ENCODE measurements around the gene CCR8. TPM values are rescaled to one million over a fixed set of nuclear protein-coding genes. Genes with fewer than 3 reads are reported as not detected.

The CCR8 gene
- total RNA-seq, 1 experiment from 2014 or later: not detected

- Mint-ChIP-seq H3K27ac (ENCODE audit: unreplicated experiment) (no peak overlapping the region), H3K9me3 (ENCODE audit: low read depth, unreplicated experiment) (peaks cover 3% of the 10 kb centered on the region), H3K4me3 (ENCODE audit: low read depth, unreplicated experiment) (no peak overlapping the region), H3K27me3 (ENCODE audit: unreplicated experiment) (no peaks in the 10 kb centered on the region), H3K36me3 (ENCODE audit: insufficient read depth, unreplicated experiment) (no peaks in the 10 kb centered on the region), H3K4me1 (ENCODE audit: low read depth, unreplicated experiment) (peaks cover under 1% of the 10 kb centered on the region)
- no peak for DNase-seq
- no peak for TF ChIP-seq CTCF (IDR thresholded peaks at IDR 0.05; ENCODE audit: unreplicated experiment)
- BruUV-seq (replicated peaks): no TSS peak
- CTCF ChIA-PET: no interaction called here
- intact Hi-C loops (cut with micrococcal nuclease; ENCODE audit: unreplicated experiment): no loop called here
These were observed 1.7 kb upstream of the CCR8 start for GRCh38 chr3:39327746-39328349.

GRCh38 chr3:39330824-39331223 is 1.3 kb downstream of the CCR8 start:
- no peak overlapping the region for H3K27ac Mint-ChIP-seq (ENCODE audit: unreplicated experiment)
- no peak for TF ChIP-seq CTCF (IDR thresholded peaks at IDR 0.05; ENCODE audit: unreplicated experiment)
- H3K27me3 Mint-ChIP-seq (ENCODE audit: unreplicated experiment): no peaks in the 10 kb centered on the region
- intact Hi-C loops (cut with micrococcal nuclease; ENCODE audit: unreplicated experiment): loop anchor here (5.0 kb wide), 1 partner anchor 51 kb away; the partner anchor contains the start of gene SLC25A38
- BruUV-seq (replicated peaks): no TSS peak
- no peaks in the 10 kb centered on the region for H3K36me3 Mint-ChIP-seq (ENCODE audit: insufficient read depth, unreplicated experiment)
- no peak for DNase-seq
- H3K9me3 Mint-ChIP-seq (ENCODE audit: low read depth, unreplicated experiment): peaks cover 3% of the 10 kb centered on the region
- no peak overlapping the region for H3K4me3 Mint-ChIP-seq (ENCODE audit: low read depth, unreplicated experiment)
- H3K4me1 Mint-ChIP-seq (ENCODE audit: low read depth, unreplicated experiment): peaks cover 9% of the 10 kb centered on the region
- CTCF ChIA-PET: no interaction called here

GRCh38 chr3:39332525-39332924 is 3.0 kb downstream of the CCR8 start:
- H3K9me3 Mint-ChIP-seq (ENCODE audit: low read depth, unreplicated experiment): no peaks in the 10 kb centered on the region
- no TSS peak for BruUV-seq (replicated peaks)
- CTCF ChIA-PET: no interaction called here
- no peak for TF ChIP-seq CTCF (IDR thresholded peaks at IDR 0.05; ENCODE audit: unreplicated experiment)
- no peaks in the 10 kb centered on the region for H3K27me3 Mint-ChIP-seq (ENCODE audit: unreplicated experiment)
- DNase-seq: no peak
- no peaks in the 10 kb centered on the region for H3K36me3 Mint-ChIP-seq (ENCODE audit: insufficient read depth, unreplicated experiment)
- H3K27ac Mint-ChIP-seq (ENCODE audit: unreplicated experiment): no peak overlapping the region
- intact Hi-C loops (cut with micrococcal nuclease; ENCODE audit: unreplicated experiment): loop anchor here (5.0 kb wide), 1 partner anchor 50 kb away; the partner anchor contains the start of gene SLC25A38
- no peak overlapping the region for H3K4me3 Mint-ChIP-seq (ENCODE audit: low read depth, unreplicated experiment)
- peaks cover 9% of the 10 kb centered on the region for H3K4me1 Mint-ChIP-seq (ENCODE audit: low read depth, unreplicated experiment)

GRCh38 chr3:39333607-39334006 is 4.1 kb downstream of the CCR8 start:
- H3K36me3 Mint-ChIP-seq (ENCODE audit: insufficient read depth, unreplicated experiment): no peaks in the 10 kb centered on the region
- intact Hi-C loops (cut with micrococcal nuclease; ENCODE audit: unreplicated experiment): loop anchor here (5.0 kb wide), 1 partner anchor 49 kb away; the partner anchor contains the start of gene SLC25A38
- no peak for DNase-seq
- peaks cover 9% of the 10 kb centered on the region for H3K4me1 Mint-ChIP-seq (ENCODE audit: low read depth, unreplicated experiment)
- no peaks in the 10 kb centered on the region for H3K9me3 Mint-ChIP-seq (ENCODE audit: low read depth, unreplicated experiment)
- H3K27ac Mint-ChIP-seq (ENCODE audit: unreplicated experiment): no peak overlapping the region
- H3K27me3 Mint-ChIP-seq (ENCODE audit: unreplicated experiment): no peaks in the 10 kb centered on the region
- TF ChIP-seq CTCF (IDR thresholded peaks at IDR 0.05; ENCODE audit: unreplicated experiment): no peak
- no peak overlapping the region for H3K4me3 Mint-ChIP-seq (ENCODE audit: low read depth, unreplicated experiment)
- BruUV-seq (replicated peaks): no TSS peak
- CTCF ChIA-PET: no interaction called here
